H1 (cell line): ENCODE measurements around the gene RASGRF1. TPM values are rescaled to one million over a fixed set of nuclear protein-coding genes. Genes with fewer than 3 reads are reported as not detected.

Source experiments
- ATF3 ChIP-seq: IDR thresholded peaks from 2 replicates; pipeline ENCODE4 v1.6.1; 2011; ENCODE audit warnings: low read depth, mild to moderate bottlenecking, low read length; ENCODE audit not compliant: insufficient read depth
- BCL11A ChIP-seq, 2 experiments: IDR thresholded peaks; one replicate each; pipeline ENCODE4 v1.6.1; 2011; ENCODE audit warnings: low read depth in 2 of 2, low read length in 2 of 2, mild to moderate bottlenecking in 2 of 2
- BRCA1 ChIP-seq: IDR thresholded peaks from 2 replicates; pipeline ENCODE4 v1.6.1; 2012; ENCODE audit warnings: low read depth, low read length, improper control_type of control experiment
- CBX8 ChIP-seq: fragments of 300-800, 300-1000 bp; sonication (generic); IDR thresholded peaks from 2 replicates; pipeline ENCODE4 v1.7.1; 2016; ENCODE audit warnings: low read depth, low read length, borderline replicate concordance
- CTBP2 ChIP-seq: IDR thresholded peaks from 2 replicates; pipeline ENCODE4 v1.7.0; 2011; ENCODE audit warnings: borderline replicate concordance, mild to moderate bottlenecking, moderate library complexity, mixed read lengths, low read length; ENCODE audit not compliant: insufficient read depth, insufficient read length
- EGR1 ChIP-seq: IDR thresholded peaks from 2 replicates; pipeline ENCODE4 v1.6.1; 2011; ENCODE audit warnings: low read depth, low read length, borderline replicate concordance
- EP300 ChIP-seq, 2 experiments: IDR thresholded peaks; 1 replicate in 1 of 2; 2 replicates in 1 of 2; pipeline ENCODE4 v1.6.1; 2011 to 2012; ENCODE audit warnings: low read depth in 2 of 2, low read length in 2 of 2, mild to moderate bottlenecking in 2 of 2, borderline replicate concordance in 1 of 2, inconsistent platforms in 1 of 2, moderate library complexity in 1 of 2
- EZH2 ChIP-seq: fragments of 200-600 bp; sonication (generic); IDR thresholded peaks from 2 replicates; pipeline ENCODE4 v1.7.1; 2012; ENCODE audit warnings: low read depth, mild to moderate bottlenecking, moderate library complexity, low read length, inconsistent platforms; ENCODE audit not compliant: severe bottlenecking
- GTF2F1 ChIP-seq: IDR thresholded peaks from 2 replicates; pipeline ENCODE4 v1.6.1; 2012; ENCODE audit warnings: low read depth, low read length, improper control_type of control experiment, borderline replicate concordance
- HDAC6 ChIP-seq: IDR thresholded peaks from one replicate; pipeline ENCODE4 v1.7.1; 2012; ENCODE audit warnings: low read depth, mild to moderate bottlenecking, inconsistent platforms, low read length, moderate library complexity
- JUND ChIP-seq: IDR thresholded peaks from 2 replicates; pipeline ENCODE4 v1.6.1; 2011; ENCODE audit warnings: mild to moderate bottlenecking, improper control_type of control experiment, low read length
- KDM1A ChIP-seq: fragments of 200-600, 300-600 bp; sonication (generic); IDR thresholded peaks from 2 replicates; pipeline ENCODE4 v1.7.1; 2016; ENCODE audit warnings: mild to moderate bottlenecking, low read length, borderline replicate concordance
- NRF1 ChIP-seq: IDR thresholded peaks from 2 replicates; pipeline ENCODE4 v1.6.1; 2011; ENCODE audit warnings: mild to moderate bottlenecking, low read depth, low read length, improper control_type of control experiment
- PHF8 ChIP-seq: fragments of 200-600 bp; sonication (generic); conservative IDR thresholded peaks from 2 replicates; pipeline ENCODE4 v1.7.1; 2012; ENCODE audit warnings: low read depth, mild to moderate bottlenecking, inconsistent platforms, low read length, moderate library complexity
- POLR2A ChIP-seq, 2 experiments: IDR thresholded peaks; 1 replicate in 1 of 2; 2 replicates in 1 of 2; pipeline ENCODE4 v1.6.1; 2011; ENCODE audit warnings: low read depth in 2 of 2, low read length in 2 of 2, mild to moderate bottlenecking in 2 of 2; ENCODE audit errors: control extremely low read depth in 1 of 2
- RFX5 ChIP-seq: IDR thresholded peaks from 2 replicates; pipeline ENCODE4 v1.6.1; 2011; ENCODE audit warnings: low read depth, low read length, improper control_type of control experiment, borderline replicate concordance
- RXRA ChIP-seq: IDR thresholded peaks from 2 replicates; pipeline ENCODE4 v1.6.1; 2011; ENCODE audit warnings: low read depth, mild to moderate bottlenecking, low read length, moderate library complexity; ENCODE audit not compliant: insufficient read depth
- SP2 ChIP-seq: IDR thresholded peaks from 2 replicates; pipeline ENCODE4 v1.6.1; 2012; ENCODE audit warnings: mild to moderate bottlenecking, low read length, inconsistent platforms
- SUZ12 ChIP-seq: fragments of 200-600 bp; sonication (generic); IDR thresholded peaks from 2 replicates; pipeline ENCODE4 v1.6.1; 2012; ENCODE audit warnings: mild to moderate bottlenecking, inconsistent platforms, low read length, moderate library complexity, mixed read lengths
- TAF7 ChIP-seq: optimal IDR thresholded peaks from 2 replicates; pipeline ENCODE3; 2011; ENCODE audit warnings: low read depth, mild to moderate bottlenecking, inconsistent platforms, low read length, moderate library complexity, borderline replicate concordance
- TEAD4 ChIP-seq: IDR thresholded peaks from 2 replicates; pipeline ENCODE4 v1.6.1; 2012; ENCODE audit warnings: low read depth, low read length, inconsistent platforms, mixed read lengths
- USF2 ChIP-seq: IDR thresholded peaks from 2 replicates; pipeline ENCODE4 v1.6.1; 2011; ENCODE audit warnings: low read length, improper control_type of control experiment
- polyA plus RNA-seq, 7 experiments: library from polyadenylated mRNA; depleted of rRNA in 3 of 7; stranded (reverse) in 5 of 7; unstranded in 2 of 7; fragments of >200 nt in 5 of 7; fragments of 200-250 nt in 2 of 7; gene quantifications; 1 replicate in 5 of 7; 2 replicates in 1 of 7; 4 replicates in 1 of 7; pipeline versions ENCODE4 v1.2.1 to v1.2.3, GENCODE V29; 2011 to 2013; ENCODE audit warnings: missing spikeins in 2 of 7, mixed read lengths in 2 of 7
- total RNA-seq: library from RNA; stranded (reverse); fragmentation: NEBNext Ultra II Directional; extraction: Animal tissue kit (Norgen Biotek cat#: 25700); gene quantifications from 2 replicates; pipeline ENCODE4 v1.2.1, GENCODE V29; 2021

Gene RASGRF1
- total and polyA plus RNA-seq, 2 of the 8 experiments (the other 6 are each of a cell fraction or from before 2014, with no cell fraction given): 0.42 to 0.67 TPM

- TF ChIP-seq USF2: no peak
- no peak for TF ChIP-seq NRF1
- no peak for TF ChIP-seq JUND
- TF ChIP-seq EP300 (IDR thresholded peaks at IDR 0.05; ENCODE audit: borderline replicate concordance in 1 of 2, low read depth in 2 of 2, low read length in 2 of 2): 0 out of 3 replicates have a peak, but pooled peaks of 1 of the 2 experiments have one; percentile 32
- no peak for TF ChIP-seq BCL11A (IDR thresholded peaks at IDR 0.05; ENCODE audit: low read depth in 2 of 2, low read length in 2 of 2)
- no peak for TF ChIP-seq SP2
- TF ChIP-seq GTF2F1: no peak
- no peak for TF ChIP-seq ATF3
- no peak for TF ChIP-seq TEAD4
- TF ChIP-seq EZH2: peak; percentile 27
- TF ChIP-seq POLR2A (IDR thresholded peaks at IDR 0.05; ENCODE audit: control extremely low read depth in 1 of 2, low read depth in 2 of 2, low read length in 2 of 2): 0 out of 3 replicates have a peak, but pooled peaks of 1 of the 2 experiments have one; percentile 29
- TF ChIP-seq TAF7: peak; percentile 70
- no peak; the same call in 1 of the 2 replicates for TF ChIP-seq SUZ12
- no peak for TF ChIP-seq EGR1
- TF ChIP-seq KDM1A: no peak; the same call in 1 of the 2 replicates
- TF ChIP-seq HDAC6: no peak
- TF ChIP-seq RXRA: no peak
- TF ChIP-seq BRCA1: no peak
- no peak for TF ChIP-seq CTBP2
- TF ChIP-seq CBX8: no peak
- TF ChIP-seq PHF8: no peak; the same call in 1 of the 2 replicates
- TF ChIP-seq RFX5: no peak
These were observed 145.7 kb downstream of the RASGRF1 start, which contains the start of gene CTSH (continued) for GRCh38 chr15:78944669-78945407.
